PFSK-1 (cell line): ENCODE data around the gene DEFB129.

ENCODE experiments used
- FOXP2 ChIP-seq: optimal IDR thresholded peaks from 2 replicates; pipeline ENCODE3; 2011; ENCODE audit warnings: borderline replicate concordance, control low read depth, inconsistent platforms; ENCODE audit not compliant: insufficient read depth; ENCODE audit errors: extremely low read length, extremely low read depth
- POLR2AphosphoS5 ChIP-seq: IDR thresholded peaks from 2 replicates; pipeline ENCODE4 v1.6.1; 2012; ENCODE audit warnings: low read depth, mild to moderate bottlenecking, control low read depth, low read length, moderate library complexity
- SIN3A ChIP-seq: IDR thresholded peaks from 2 replicates; pipeline ENCODE4 v1.6.1; 2012; ENCODE audit warnings: mild to moderate bottlenecking, low read length, moderate library complexity, borderline replicate concordance; ENCODE audit not compliant: insufficient read depth
- TAF1 ChIP-seq: IDR thresholded peaks from 2 replicates; pipeline ENCODE4 v1.6.1; 2012; ENCODE audit warnings: low read length, control low read depth, borderline replicate concordance; ENCODE audit not compliant: insufficient read depth
- TF ChIP-seq, protein P1 (sequence below), 2 experiments: IDR thresholded peaks; 2 replicates each; pipeline versions ENCODE4 v1.6.1 to v1.8.0; 2011 to 2012; ENCODE audit warnings: low read depth in 2 of 2, low read length in 2 of 2, control low read depth in 1 of 2, inconsistent platforms in 1 of 2, mild to moderate bottlenecking in 1 of 2, moderate library complexity in 1 of 2; ENCODE audit not compliant: insufficient read depth in 1 of 2

Gene DEFB129

DNA sequence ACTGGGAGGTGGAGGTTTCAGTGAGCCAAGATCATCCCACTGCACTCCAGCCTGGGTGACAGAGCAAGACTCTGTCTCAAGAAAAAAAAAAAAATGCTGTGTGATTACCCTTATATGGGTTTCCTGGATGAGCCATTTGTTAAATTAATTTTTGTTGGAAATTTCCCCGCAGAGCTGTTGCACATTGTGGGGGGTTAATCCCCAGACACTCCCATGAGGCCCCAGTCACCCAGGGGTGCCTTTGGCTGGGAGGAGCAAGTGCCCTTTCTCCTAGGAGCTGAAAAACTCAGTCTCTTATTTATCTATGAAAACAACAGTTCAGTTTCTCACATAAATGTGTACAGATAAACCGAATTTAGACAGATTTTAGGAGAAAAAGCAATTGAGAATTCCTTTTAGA is 25.7 kb downstream of the DEFB129 start:
- no peak for TF ChIP-seq TAF1
- no peak for TF ChIP-seq FOXP2
- TF ChIP-seq, protein P1, sequence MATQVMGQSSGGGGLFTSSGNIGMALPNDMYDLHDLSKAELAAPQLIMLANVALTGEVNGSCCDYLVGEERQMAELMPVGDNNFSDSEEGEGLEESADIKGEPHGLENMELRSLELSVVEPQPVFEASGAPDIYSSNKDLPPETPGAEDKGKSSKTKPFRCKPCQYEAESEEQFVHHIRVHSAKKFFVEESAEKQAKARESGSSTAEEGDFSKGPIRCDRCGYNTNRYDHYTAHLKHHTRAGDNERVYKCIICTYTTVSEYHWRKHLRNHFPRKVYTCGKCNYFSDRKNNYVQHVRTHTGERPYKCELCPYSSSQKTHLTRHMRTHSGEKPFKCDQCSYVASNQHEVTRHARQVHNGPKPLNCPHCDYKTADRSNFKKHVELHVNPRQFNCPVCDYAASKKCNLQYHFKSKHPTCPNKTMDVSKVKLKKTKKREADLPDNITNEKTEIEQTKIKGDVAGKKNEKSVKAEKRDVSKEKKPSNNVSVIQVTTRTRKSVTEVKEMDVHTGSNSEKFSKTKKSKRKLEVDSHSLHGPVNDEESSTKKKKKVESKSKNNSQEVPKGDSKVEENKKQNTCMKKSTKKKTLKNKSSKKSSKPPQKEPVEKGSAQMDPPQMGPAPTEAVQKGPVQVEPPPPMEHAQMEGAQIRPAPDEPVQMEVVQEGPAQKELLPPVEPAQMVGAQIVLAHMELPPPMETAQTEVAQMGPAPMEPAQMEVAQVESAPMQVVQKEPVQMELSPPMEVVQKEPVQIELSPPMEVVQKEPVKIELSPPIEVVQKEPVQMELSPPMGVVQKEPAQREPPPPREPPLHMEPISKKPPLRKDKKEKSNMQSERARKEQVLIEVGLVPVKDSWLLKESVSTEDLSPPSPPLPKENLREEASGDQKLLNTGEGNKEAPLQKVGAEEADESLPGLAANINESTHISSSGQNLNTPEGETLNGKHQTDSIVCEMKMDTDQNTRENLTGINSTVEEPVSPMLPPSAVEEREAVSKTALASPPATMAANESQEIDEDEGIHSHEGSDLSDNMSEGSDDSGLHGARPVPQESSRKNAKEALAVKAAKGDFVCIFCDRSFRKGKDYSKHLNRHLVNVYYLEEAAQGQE (IDR thresholded peaks at IDR 0.05; ENCODE audit: insufficient read depth in 1 of 2, low read depth in 2 of 2, low read length in 2 of 2) = no peak
- TF ChIP-seq SIN3A = no peak
- no peak for TF ChIP-seq POLR2AphosphoS5

DNA sequence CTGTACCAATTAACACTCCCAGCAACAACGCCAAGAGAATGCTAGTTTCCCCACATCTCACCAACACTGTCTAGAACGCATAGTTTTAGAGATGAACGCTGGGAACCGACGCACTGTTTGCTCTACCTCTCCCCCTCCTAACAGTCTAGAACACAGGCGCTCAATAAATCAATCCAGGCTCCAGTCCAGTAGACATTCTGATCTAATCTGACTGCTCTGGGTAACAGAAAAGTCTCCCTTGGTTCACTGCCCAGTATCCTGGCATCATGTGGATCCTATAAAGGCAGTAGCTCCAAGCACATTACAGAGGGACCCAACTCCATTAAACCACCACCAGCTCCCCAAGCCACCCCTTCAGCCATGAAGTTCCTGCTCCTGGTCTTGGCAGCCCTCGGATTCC is 30.4 kb downstream of the DEFB129 start, which contains the start of gene DEFB132:
DEFB132 (plus strand) TSS at position 306 of the 400 bp plus-strand sequence; CDS start at position 361, 55 bp downstream.
- TF ChIP-seq, protein P1 (IDR thresholded peaks at IDR 0.05; ENCODE audit: insufficient read depth in 1 of 2, low read depth in 2 of 2, low read length in 2 of 2) = no peak
- TF ChIP-seq FOXP2 (no peak), TAF1 (no peak), POLR2AphosphoS5 (no peak), SIN3A (no peak)

DNA sequence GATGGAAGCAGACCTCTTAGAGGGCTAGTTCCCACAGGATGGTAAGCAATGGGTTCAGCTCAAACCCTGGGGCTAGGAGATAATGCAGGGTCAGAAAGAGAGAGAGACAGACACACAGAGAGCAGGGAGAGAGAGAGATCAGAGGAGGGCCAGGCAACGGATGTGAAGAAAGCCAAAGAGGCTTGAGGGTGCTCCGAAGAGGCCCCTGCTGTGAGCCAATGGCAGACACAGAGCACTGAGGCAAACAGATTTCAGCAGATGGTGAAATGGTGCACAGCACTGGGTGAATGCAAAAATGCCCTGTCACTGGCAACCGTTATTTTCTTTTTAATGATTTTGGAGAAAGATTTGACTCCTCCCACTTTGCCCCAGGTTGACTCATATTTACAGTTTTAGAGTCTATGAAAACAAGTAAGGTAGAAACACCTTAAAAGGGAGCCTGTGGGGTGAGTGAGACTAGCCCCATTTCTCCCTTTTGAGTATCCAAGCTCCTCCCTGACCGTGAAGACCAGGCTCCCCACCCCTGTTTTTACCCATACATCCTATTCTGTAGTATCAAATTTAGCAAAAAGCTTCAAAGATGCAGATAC is 31.3 kb downstream of the DEFB129 start:
- TF ChIP-seq TAF1 (no peak), POLR2AphosphoS5 (no peak), SIN3A (no peak), FOXP2 (no peak)
- TF ChIP-seq, protein P1 (IDR thresholded peaks at IDR 0.05; ENCODE audit: insufficient read depth in 1 of 2, low read depth in 2 of 2, low read length in 2 of 2) = no peak

DNA sequence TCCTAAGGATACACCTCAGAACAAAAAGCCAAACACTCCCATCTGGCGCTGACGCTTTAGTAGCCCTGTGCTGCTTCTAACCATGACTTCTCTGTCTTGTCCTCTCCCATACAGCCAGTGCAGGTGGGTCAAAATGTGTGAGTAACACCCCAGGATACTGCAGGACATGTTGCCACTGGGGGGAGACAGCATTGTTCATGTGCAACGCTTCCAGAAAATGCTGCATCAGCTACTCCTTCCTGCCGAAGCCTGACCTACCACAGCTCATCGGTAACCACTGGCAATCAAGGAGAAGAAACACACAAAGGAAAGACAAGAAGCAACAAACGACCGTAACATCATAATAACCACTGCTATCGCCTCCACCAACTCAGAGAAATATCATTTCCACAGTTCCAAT is 31.9 kb downstream of the DEFB129 start:
- no peak for TF ChIP-seq POLR2AphosphoS5
- TF ChIP-seq SIN3A = no peak
- no peak for TF ChIP-seq FOXP2
- no peak for TF ChIP-seq TAF1
- TF ChIP-seq, protein P1 (IDR thresholded peaks at IDR 0.05; ENCODE audit: insufficient read depth in 1 of 2, low read depth in 2 of 2, low read length in 2 of 2) = no peak
